HG03575 (cell line): Measurements from ENCODE around the gene OXA1L.
"Not testable (repeated sequence)": the region's sequence is repeated elsewhere in the genome, so short reads cannot be mapped to it uniquely, and the experiment has no call there.

ENCODE experiments used
- ATAC-seq: cut with Tn5 transposase; IDR thresholded peaks from one replicate; pipeline ENCODE4 v1.9.1; 2021; ENCODE audit not compliant: unreplicated experiment, insufficient number of reproducible peaks, low FRiP score; ENCODE audit errors: extremely low read depth

Gene OXA1L

GRCh38 chr14:22793976-22794375 is 27.5 kb downstream of the OXA1L start:
- no peak for ATAC-seq

GRCh38 chr14:22794551-22794951 is 28.1 kb downstream of the OXA1L start:
- no peak for ATAC-seq

- no peak for ATAC-seq
Measured at GRCh38 chr14:22796087-22796707, 29.7 kb downstream of the OXA1L start.

- no peak for ATAC-seq
Measured at GRCh38 chr14:22797017-22797917, 30.8 kb downstream of the OXA1L start.

- no peak for ATAC-seq
Measured at GRCh38 chr14:22798528-22798927, 32.0 kb downstream of the OXA1L start.

- no peak for ATAC-seq
Measured at GRCh38 chr14:22800346-22800745, 33.9 kb downstream of the OXA1L start.

GRCh38 chr14:22801716-22802115 is 35.2 kb downstream of the OXA1L start:
- no peak for ATAC-seq

- ATAC-seq, result no peak
Measured at GRCh38 chr14:22802860-22803686, 36.6 kb downstream of the OXA1L start.

GRCh38 chr14:22803687-22803974 is 37.1 kb downstream of the OXA1L start:
- no peak for ATAC-seq

- ATAC-seq, result not testable (repeated sequence)
Measured at GRCh38 chr14:22805235-22805634, 38.7 kb downstream of the OXA1L start.

- ATAC-seq, result no peak
Measured at GRCh38 chr14:22807432-22808087, 41.1 kb downstream of the OXA1L start.

GRCh38 chr14:22808388-22809209 is 42.1 kb downstream of the OXA1L start:
- no peak for ATAC-seq

GRCh38 chr14:22811722-22812121 is 45.2 kb downstream of the OXA1L start:
- ATAC-seq, result no peak

GRCh38 chr14:22812744-22813143 is 46.3 kb downstream of the OXA1L start:
- no peak for ATAC-seq

GRCh38 chr14:22813145-22813544 is 46.7 kb downstream of the OXA1L start:
- ATAC-seq, result no peak

GRCh38 chr14:22814373-22814772 is 47.9 kb downstream of the OXA1L start:
- ATAC-seq, result no peak

GRCh38 chr14:22814941-22815713 is 48.6 kb downstream of the OXA1L start, which contains the start of gene SLC7A7:
Gene SLC7A7 (minus strand): TSS chr14:22815435. CDS start chr14:22813398, 2,037 bp downstream.
- no peak for ATAC-seq
